Esophagus muscularis mucosa (tissue), 4 donors: ENCODE data around the gene SLC5A4.

Source experiments
- EP300 ChIP-seq: sonication (generic); formaldehyde crosslinking; IDR thresholded peaks from one replicate; pipeline ENCODE4 v1.6.1; 2017; ENCODE audit warnings: antibody characterized with exemption
- POLR2A ChIP-seq: fragments of 450-650 bp; IDR thresholded peaks from one replicate; pipeline ENCODE4 v1.6.1; 2017; ENCODE audit warnings: antibody characterized with exemption, moderate library complexity, mild to moderate bottlenecking, low read depth
- POLR2AphosphoS5 ChIP-seq, 2 donors: sonication (generic); formaldehyde crosslinking; IDR thresholded peaks; one replicate each; pipeline ENCODE4 v1.6.1; 2017; ENCODE audit warnings: antibody characterized with exemption in 2 of 2
- TF ChIP-seq, protein P1 (sequence below), 3 experiments: fragments of 200-600 bp in 2 of 3; fragments of 450-650 bp in 1 of 3; sonication (generic) in 2 of 3; IDR thresholded peaks; one replicate each; pipeline ENCODE4 v1.5.1; 2017 to 2019; ENCODE audit warnings: antibody characterized with exemption in 3 of 3, mild to moderate bottlenecking in 2 of 3, moderate library complexity in 1 of 3

- TF ChIP-seq POLR2AphosphoS5 (IDR thresholded peaks at IDR 0.05) (no peak), POLR2A (no peak), EP300 (no peak)
- TF ChIP-seq, protein P1, sequence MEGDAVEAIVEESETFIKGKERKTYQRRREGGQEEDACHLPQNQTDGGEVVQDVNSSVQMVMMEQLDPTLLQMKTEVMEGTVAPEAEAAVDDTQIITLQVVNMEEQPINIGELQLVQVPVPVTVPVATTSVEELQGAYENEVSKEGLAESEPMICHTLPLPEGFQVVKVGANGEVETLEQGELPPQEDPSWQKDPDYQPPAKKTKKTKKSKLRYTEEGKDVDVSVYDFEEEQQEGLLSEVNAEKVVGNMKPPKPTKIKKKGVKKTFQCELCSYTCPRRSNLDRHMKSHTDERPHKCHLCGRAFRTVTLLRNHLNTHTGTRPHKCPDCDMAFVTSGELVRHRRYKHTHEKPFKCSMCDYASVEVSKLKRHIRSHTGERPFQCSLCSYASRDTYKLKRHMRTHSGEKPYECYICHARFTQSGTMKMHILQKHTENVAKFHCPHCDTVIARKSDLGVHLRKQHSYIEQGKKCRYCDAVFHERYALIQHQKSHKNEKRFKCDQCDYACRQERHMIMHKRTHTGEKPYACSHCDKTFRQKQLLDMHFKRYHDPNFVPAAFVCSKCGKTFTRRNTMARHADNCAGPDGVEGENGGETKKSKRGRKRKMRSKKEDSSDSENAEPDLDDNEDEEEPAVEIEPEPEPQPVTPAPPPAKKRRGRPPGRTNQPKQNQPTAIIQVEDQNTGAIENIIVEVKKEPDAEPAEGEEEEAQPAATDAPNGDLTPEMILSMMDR (IDR thresholded peaks at IDR 0.05), result no peak
These were observed 38.2 kb downstream of the SLC5A4 start for GRCh38 chr22:32216911-32217310.
